HG02938 (cell line): ENCODE measurements around the gene GPC5.
"Not testable (repeated sequence)": the region's sequence is repeated elsewhere in the genome, so short reads cannot be mapped to it uniquely, and the experiment has no call there.

Experiments used
- ATAC-seq: cut with Tn5 transposase; IDR thresholded peaks from one replicate; pipeline ENCODE4 v1.9.1; 2021; ENCODE audit warnings: mild to moderate bottlenecking, moderate library complexity; ENCODE audit not compliant: unreplicated experiment

GPC5 gene

DNA sequence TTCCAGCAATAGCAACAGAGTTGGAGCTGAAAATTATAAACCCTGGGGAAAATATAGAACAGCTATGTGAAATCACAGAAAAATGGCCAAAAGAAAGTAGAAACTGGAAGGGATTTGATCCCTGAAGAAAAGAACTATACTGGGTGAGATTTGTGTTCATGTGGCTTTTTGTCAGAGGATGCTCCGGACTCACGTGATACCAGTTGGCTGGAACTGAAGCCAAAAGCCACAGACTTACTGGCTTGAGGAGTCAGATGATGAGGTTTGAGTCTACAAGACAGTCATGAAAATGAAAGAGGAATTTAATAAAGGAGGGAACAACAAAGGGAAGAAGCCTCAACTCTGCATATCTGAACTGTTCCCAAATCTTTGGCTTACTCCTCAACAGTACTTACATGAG is 427.1 kb downstream of the GPC5 start:
- no peak for ATAC-seq

DNA sequence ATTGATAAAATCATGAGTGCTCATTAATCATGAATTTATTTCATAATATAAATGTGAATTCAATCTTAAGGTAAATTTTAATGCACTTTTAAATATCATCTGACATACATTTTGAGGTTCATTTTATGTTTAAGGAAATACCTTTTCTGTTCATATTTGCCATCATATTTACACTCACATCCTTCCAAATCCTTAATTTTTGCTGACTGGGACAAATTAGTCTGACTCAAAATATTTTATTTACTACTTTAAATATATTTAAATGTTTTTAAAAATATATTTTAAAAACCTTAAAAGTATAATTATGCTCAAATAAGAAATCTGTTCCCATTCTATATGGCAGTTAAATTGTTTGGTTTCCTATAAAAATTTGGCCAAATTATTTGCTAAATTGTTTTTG is 438.1 kb downstream of the GPC5 start:
- ATAC-seq = no peak

DNA sequence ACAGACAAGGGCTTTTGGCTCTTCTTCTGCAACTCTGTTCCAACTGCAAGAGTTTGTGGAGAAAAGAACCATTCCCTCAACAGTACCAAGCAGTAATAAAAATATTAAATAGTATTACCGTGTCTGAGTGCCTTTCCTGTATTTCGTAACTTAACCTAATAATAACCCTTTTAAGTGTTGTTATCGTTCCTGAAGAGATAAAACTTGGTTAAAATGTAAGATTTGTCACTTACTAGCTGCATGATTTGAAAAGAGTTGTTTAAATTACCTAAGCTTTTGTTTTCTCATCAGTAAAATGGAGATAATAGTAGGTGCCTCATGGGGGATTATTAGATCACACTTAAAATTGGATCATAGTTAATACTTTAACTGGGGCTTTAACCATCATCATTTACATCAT is 447.2 kb downstream of the GPC5 start:
- ATAC-seq = no peak

DNA sequence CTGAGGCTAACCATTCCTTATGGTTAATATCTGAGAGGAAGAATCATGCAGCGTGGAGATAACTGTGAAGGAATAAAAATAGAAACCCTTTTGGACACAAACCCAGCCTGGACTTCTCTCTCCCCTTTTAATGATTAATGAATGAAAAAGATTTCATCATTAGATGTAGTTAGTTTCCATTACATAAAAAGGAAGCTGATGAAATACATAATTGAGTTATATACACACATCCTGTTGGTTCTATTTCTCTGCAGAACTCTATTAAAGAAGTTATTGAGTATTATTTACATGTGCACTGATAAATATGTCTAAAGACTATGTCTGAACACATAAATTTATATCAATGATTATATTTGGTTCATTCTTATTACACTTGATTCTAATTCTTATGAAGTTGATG is 465.3 kb downstream of the GPC5 start:
- no peak for ATAC-seq

DNA sequence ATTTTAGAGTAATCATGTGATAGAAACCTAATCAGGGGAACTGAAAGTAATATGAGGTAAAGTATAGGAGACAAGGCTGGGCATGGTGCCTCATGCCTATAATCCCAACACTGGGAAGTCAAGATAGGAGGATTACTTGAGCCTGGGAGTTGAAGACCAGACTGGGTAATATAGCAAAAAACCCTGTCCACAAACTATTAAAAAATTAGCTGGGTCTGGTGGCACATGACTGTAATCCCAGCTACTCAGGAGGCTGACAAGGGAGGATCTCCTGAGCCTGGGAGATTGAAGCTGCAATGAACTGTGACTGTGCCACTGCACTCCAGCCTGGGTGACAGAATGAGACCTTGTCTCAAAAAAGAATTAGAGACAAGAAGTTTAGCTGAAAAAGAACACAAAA is 469.9 kb downstream of the GPC5 start:
- ATAC-seq = no peak

DNA sequence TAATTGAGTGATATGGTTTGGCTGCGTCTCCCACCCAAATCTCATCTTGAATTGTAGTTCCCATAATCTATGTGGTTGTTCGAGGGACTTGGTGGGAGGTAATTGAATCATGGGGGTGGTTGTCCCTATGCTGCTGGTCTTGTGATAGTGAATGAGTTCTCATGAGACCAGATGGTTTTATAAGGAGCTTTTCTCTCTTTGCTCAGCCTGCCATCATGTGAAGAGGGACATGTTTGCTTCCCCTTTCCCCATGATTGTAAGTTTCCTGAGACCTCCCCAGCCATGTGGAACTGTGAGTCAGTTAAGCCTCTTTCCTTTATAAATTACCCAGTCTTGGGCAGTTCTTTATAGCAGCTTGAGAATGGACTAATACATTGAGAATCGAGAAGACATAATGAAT is 480.1 kb downstream of the GPC5 start:
- no peak for ATAC-seq

DNA sequence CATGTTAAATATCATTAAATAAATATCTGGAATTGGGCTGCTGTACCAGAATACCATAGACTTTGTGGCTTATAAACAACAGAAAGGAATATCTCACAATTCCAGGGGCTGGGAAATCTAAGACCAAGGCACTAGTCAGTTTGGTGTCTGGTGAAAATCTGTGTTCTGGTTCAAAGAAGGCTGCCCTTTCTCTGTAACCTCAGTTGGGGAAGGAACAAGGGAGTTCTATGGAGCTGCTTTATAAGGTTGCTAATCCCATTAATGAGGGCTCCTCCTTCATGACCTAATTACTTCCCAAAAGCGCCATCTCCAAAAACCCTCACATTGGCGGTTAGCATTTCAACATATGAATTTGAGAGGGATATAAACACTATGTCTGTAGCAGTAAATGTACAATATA is 480.9 kb downstream of the GPC5 start:
- ATAC-seq = no peak

DNA sequence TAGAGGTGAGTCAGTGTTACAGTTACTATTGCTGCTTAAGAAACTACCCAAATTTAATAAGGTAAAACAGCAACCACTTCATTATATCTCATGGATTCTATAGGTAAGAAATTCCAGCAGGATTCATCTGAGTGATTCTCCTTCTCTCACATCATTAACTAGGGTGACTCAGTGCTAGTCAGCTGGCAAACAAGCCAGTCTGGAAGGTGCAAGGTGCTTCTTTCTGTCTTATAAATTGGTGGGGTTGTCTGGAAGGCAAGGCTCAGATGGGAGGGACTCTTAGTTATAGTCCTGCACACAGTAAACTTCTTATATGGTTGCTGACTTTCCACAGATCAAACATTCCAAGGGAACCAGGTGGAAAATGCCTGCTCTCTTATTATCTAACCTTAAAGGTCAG is 484.5 kb downstream of the GPC5 start:
- ATAC-seq = no peak

DNA sequence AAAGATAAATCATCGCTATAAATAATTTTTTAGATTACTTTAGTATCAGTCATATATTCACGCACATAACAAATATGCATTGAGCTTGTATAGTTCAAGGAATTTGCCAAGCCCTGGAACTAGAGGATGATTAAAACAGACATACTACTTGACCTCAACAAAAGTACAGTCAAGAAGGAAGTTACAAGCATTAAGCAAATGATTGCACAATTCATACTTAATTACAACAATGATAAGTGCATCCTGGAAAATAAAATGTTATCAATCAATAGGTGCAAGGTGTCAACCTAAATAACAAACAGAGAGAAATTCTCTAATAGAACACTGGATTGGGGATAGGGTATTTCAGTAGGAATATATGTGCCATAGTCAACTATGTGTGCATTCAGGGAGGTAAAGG is 491.2 kb downstream of the GPC5 start:
- no peak for ATAC-seq

DNA sequence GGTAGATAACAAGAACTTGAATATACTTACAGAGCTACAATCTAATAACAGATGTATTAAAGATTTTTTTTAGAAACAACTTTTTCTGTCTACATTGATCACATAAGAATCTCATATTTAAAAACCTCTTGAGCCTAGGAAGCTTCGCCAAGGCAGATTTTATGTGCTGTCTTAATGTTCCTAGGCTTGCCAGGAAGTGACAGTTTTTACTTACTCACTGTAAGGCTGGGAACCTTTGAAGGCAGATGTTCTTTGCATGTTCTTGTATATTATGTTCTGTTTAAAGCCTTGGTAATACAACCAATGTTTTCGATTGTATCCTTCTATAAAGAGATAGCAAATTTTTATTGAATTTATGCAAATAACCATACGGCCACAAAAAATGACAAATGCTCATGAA is 492.7 kb downstream of the GPC5 start:
- no peak for ATAC-seq

DNA sequence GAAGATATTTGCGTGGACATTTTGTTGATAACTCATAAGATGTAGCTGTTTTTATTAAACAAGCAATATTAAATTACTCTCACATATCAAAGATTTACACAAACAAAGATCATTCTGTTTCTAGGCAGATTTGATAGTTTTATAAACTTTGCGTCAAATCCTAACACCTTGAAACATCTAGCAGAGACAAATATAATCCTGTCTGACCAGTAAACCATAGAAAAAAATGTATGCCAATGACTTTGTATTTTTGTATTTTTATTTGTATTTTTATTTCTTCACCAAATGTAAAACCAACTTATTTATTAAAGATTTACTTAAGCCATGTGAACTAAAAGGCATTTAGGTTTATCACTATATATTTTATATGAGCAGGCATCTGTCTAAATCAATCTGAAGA is 494.6 kb downstream of the GPC5 start:
- ATAC-seq = no peak

DNA sequence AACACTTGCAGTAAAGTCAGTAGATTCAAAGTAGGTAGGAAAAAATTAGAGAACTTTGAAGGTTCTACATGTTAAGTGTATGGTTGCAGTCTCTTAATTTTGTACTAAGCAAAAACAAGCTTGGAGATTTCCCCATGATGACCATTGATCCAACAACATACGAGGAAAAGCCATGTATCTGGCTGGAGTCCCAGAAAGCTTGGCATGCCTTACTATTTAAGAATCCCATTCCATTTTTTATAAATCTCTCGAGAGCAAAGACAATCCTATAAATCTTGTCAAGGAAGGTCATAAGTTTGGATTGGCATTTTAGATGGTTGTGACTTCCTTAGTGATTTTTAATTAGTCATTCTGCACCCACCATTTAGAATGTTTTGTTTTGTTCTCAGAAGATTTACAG is 495.9 kb downstream of the GPC5 start:
- ATAC-seq = no peak

DNA sequence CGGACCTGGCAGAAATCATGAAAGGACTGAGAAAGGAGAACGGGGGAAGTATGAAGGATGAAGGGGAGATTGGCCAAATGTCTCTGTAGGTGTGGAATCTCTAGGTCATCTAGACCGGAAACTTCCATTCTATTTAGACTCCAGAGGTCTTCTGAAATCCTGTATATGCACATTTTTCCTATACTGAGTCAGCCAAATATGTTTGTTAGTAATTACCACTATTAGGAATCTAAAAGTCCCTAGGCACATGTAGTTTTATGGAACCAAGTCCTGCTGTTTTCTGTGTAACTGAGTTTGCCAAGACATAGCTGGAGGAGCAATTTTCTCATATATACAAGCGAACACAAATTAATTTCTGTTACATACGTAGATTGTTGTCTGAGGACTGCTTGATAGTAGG is 498.1 kb downstream of the GPC5 start:
- ATAC-seq = no peak

DNA sequence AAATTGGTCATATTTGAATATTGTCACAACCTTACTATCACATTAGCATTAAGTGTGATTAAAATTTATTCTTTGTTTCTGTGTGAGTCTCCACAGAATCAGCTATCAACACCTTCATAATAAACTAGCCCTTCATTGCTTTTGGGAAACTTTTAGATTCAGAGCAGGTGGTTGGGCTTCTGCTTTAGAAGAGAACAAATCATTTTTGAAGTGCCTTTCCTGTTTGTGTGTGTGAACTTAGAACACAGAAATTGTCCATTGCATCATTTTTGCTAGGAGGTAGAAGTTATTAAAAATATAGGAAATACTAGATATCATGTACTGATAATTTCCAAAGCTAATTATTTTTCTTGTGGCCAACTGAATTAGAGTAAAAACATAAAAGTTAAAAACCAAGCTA is 500.6 kb downstream of the GPC5 start:
- not testable (repeated sequence) for ATAC-seq

DNA sequence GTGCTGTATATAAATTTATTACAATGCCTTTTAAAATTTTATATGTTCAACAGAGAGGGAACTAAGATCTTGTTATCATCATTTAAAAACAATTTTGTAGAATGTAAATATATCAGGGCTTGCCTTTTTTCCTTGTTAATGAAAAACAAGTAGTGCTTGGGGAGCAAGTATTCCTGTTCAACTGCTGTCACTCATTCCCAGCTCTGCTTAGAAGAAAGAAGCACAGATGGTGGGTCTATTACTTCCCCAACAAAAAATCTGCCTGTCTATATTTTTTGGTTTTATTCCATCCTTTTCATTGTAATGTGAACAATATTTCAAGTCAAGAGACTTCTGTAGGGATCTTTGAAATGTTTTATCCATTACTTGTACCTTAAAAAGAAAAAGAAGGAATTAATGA is 503.9 kb downstream of the GPC5 start:
- ATAC-seq = no peak

DNA sequence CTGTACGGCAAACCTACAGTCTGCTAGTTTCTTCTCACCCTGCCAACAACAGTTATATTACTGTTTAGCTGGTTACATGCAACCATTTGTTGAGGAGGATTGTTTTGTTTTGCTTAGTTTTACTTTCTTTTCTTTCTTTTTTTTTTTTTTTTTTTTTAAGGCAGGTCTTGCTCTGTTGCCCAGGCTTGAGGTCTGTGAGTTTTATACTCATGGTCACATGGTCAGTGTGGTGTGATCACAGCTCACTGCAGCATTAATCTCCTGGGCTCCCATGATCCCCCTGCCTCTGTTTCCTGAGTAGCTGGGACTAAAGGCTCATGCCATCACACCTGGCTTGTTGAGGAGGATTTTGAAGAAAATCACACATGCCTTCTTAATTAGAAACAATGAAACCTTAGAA is 505.6 kb downstream of the GPC5 start:
- peak; percentile 94 for ATAC-seq

DNA sequence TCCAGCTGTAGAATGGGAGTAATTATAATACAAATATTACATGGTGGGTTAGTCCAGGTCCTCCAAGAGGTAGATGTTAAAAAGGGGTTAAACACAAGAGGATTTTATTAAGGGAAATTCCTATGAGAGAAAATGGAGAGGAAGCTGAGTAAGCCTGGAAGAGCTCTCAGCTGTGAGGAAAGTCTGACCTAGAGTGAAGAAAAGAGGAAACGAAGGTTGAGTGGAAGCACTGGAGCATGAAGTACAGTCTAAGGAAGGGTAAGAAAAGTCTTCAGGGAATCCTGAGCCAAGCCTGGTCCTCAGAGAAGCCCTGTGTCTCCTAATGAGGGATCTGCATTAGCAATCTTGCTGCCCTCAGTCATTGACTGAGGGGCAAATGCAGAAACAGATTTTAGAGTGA is 506.2 kb downstream of the GPC5 start:
- ATAC-seq = peak; percentile 41

DNA sequence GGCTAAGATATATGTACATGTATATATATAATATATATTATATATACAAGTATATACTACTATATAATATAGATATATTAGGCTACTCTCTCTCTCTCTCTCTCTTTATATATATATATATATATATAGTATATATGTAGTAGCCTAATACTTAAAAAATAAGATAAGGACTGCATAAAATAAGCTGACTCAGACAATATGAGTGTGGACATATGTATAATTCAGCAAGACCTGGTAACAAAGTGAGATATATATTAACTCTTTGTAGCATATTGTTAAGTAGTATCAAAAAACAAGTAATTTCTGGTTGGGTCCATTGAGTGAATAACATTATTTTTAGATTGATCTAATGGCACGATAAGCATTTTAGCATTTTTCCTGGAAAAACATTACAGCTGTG is 509.0 kb downstream of the GPC5 start:
- ATAC-seq = no peak

DNA sequence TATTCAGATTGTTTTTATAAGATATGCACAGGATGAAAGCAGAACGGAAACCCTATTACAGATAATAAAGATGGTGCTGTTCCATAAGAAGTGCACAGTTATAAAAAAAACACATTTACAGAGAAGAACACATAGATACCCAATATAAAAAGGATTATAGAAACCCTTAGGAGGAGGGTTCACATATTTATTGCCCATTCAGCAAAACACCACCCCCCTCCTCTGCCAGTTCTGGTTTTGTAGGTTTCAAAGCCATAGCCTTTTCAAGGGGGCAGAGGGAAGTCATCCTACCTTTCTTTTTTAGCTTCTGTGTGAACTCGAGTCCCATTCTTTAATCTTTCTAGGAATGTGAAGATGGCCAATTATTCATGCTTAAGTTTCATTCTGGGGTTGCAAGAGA is 511.2 kb downstream of the GPC5 start:
- ATAC-seq = no peak

DNA sequence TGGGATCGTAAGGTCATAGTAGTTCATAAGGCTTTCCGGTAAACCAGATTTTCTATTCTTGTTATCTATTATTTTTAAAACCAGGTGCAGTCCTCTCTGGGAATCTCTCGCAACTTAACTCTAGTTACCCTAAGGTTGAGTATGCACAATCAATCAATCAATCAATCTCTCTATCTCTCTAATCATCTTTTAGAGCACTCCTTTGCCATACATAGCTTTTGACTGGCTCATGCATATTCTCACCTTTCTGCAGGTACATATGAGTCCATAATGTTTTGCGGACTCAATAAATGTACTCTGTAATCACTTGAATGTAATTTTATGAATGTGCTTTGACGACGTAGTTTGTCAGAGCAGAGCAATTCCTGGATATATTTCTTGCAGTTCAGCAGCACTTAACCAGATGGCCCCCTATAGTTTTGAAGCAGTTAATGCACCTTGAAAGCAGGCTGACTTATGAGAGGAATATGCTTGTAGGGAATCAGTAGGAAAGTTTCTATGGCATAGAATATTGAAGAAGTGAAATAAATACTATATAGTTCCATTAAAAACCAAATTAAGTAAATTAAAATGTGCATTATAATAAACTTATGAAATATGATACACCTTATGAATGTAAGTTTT is 524.7 kb downstream of the GPC5 start:
- no peak for ATAC-seq

DNA sequence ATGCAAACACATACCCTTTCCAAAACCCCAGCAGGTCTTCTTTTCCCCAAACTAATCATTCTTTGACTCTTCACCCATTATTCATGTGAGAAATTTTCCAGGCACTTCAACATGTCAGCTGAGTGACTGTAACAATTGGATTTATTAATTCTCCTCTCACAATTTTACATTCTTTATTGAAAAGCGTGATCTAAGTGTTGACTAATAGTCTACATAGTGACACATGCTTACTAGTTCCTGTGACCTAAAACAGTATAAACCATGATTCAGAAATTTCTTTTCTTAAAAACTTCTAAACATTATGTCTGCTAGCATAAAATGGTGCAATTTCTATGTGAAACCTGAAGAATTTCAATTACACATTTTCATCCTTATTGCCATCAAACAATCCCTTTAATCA is 532.3 kb downstream of the GPC5 start:
- ATAC-seq = no peak

DNA sequence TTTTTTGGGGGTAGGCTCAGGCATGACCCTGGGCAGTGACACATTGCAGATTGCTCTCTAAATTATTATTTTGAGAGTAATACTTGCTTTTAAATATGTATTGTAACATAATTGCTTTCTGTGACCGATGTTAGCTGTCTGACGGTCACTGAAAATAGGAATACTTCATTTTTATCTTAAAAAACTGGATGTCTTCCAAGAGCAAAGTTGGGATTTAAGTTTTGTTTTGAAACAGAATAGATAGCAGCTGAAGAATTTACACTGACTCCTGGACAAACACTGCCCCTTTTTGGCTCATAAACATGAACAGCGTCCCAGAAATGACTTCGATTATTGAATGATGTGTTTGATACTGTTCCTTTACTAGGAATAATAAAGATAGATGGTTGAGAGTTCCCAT is 535.9 kb downstream of the GPC5 start:
- no peak for ATAC-seq

DNA sequence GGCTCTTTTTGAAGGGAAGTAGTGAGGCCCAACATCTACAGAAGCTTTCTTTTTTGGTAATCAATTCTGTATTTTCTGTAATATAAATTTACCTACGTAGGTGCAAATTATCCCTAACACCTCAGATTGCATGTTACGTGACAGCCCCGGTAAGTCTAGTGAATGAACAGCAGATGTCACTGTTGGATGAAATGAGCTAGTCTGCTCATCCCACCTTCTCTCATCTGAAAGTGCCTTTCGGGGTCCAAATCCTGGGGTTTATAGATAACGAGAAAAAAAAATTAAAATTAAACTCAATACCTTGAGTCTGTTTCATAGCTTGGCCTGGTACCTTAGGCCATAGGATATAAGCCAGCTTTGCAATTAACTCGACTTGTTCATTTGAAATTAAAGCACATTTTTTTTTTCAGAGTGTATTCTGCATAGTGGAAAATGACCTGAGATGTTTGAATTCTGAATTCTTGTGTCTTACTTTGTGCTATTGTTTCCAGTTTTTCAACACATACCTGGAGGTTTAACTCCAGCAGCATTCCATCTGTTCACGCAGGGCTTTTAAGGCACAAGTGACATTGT is 548.2 kb downstream of the GPC5 start:
- no peak for ATAC-seq
